Aorta (tissue), 5 donors: ENCODE data around the gene FAH. TPM values are rescaled to one million over a fixed set of nuclear protein-coding genes. Genes with fewer than 3 reads are reported as not detected.

ENCODE experiments used
- ATAC-seq: fragments of 200-7000 bp; cut with Tn5 transposase; one replicate; pipeline ENCODE4 v1.9.1; 2022; ENCODE audit warnings: moderate library complexity; ENCODE audit not compliant: low FRiP score
- DNase-seq, 2 donors: peaks; one replicate each; pipeline ENCODE4 v3.0.0-alpha.2; 2020
- H3K27ac ChIP-seq, 2 donors: one replicate each; pipeline ENCODE4 v1.5.1; 2013; ENCODE audit warnings: low read length in 2 of 2, mild to moderate bottlenecking in 2 of 2, moderate library complexity in 2 of 2, control low read depth in 1 of 2, inconsistent platforms in 1 of 2, low read depth in 1 of 2
- H3K27me3 ChIP-seq, 2 donors: one replicate each; pipeline ENCODE4 v1.6.1; 2013; ENCODE audit warnings: control low read depth in 1 of 2, low read length in 1 of 2, mild to moderate bottlenecking in 1 of 2, moderate library complexity in 1 of 2; ENCODE audit not compliant: insufficient read depth in 2 of 2, control insufficient read depth in 1 of 2
- H3K36me3 ChIP-seq, 2 donors: one replicate each; pipeline ENCODE4 v1.6.1; 2013; ENCODE audit warnings: control low read depth in 1 of 2, low read length in 1 of 2, mild to moderate bottlenecking in 1 of 2; ENCODE audit not compliant: insufficient read depth in 2 of 2, control insufficient read depth in 1 of 2
- H3K4me1 ChIP-seq, 2 donors: one replicate each; pipeline ENCODE4 v1.6.1; 2013; ENCODE audit warnings: low read length in 2 of 2, control low read depth in 1 of 2, mild to moderate bottlenecking in 1 of 2, moderate library complexity in 1 of 2; ENCODE audit not compliant: insufficient read depth in 2 of 2, control insufficient read depth in 1 of 2
- H3K4me3 ChIP-seq, 2 donors: one replicate each; pipeline ENCODE4 v1.5.1; 2013; ENCODE audit warnings: low read length in 2 of 2, control low read depth in 1 of 2, mild to moderate bottlenecking in 1 of 2
- H3K9me3 ChIP-seq: one replicate; pipeline ENCODE4 v1.6.1; 2013; ENCODE audit warnings: mild to moderate bottlenecking, low read length; ENCODE audit not compliant: control insufficient read depth
- WGBS, 2 donors: extraction: QIAGEN DNeasy Blood & Tissue Kit; methylation state at CpG; one replicate each; pipeline ENCODE4 v1.1.7; 2013; 5-methylcytosine and 5-hydroxymethylcytosine counted together
- intact Hi-C, 2 donors: fragments of 100-400 bp; cut with DNase I; formaldehyde crosslinking; loops; one replicate each; pipeline versions ENCODE4 v1.14.2 to v1.15.0; 2022
- polyA plus RNA-seq, 2 donors: library from polyadenylated mRNA; stranded (reverse); fragments of 200-250 nt; gene quantifications; one replicate each; pipeline ENCODE4 v1.2.3, GENCODE V29; 2013
- total RNA-seq, 2 donors: library from RNA; stranded (reverse); fragmentation: NEBNext Ultra II Directional; extraction: Animal tissue kit (Norgen Biotek cat#: 25700); gene quantifications; one replicate each; pipeline ENCODE4 v1.2.1, GENCODE V29; 2021
- donor health status: healthy with polysubstance abuse.
- donor health status: Bipolar disorder and iron deficiency.
- donor health status: DM: no; HTN: no; CAD: no.
- donor health status: DM: no; HTN: no; CAD: no.
- donor health status: DM: yes; HTN: yes; CAD: no.

The FAH gene
- total and polyA plus RNA-seq, 4 donors: 18.2 to 137 (median 20.6) TPM

DNA sequence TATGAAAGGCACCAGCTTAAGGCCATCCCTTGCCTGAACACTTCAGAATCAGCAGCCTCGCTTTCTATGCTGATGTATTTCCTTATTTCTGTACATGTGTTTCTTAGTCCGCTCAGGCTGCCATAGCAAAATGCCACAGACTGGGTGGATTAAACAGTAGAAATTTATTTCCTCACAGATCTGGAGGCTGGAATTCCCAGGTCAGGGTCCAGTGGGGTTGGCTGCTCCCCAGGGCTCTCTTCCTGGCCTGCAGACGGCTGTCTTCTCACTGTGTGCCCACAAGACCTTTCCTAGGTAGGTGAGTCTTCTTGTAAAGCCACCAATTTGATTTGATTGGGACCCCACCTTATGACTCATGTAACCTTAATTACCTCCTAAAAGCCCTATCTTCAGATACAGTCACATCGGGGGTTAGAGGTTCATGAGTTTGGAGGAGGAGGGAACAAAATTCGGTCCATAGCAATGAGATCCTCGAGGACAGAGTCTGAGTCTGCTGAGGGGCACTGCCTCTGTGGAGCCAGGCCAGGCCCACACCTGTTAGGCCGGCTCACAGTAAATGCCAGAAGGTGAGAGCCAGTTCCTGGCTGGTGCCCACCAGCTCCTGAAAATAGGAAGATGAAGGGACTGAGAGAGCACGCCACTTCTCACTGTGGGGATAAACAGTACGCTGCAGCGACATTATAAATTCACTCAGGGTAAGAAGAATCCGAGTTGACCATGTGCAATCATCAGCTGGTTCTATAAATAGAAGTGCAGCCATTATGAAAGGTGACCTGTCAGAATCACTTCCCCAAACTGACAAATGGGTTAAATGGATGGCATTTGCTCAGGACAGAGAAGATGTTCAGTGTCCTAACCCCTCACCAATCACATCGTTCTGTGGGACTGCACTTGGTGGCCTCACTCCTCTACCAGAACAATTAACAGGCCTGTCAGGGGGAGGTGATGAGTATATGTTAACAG, 58.1 kb downstream of the FAH start:
- H3K27me3 ChIP-seq: no peaks in the 10 kb centered on the region
- ATAC-seq (no peak), DNase-seq (no peak)
- no peaks in the 10 kb centered on the region for H3K4me1 ChIP-seq
- no peak overlapping the region for H3K4me3 ChIP-seq
- WGBS, 2 donors: 56 to 80% methylated on average over 12 of the region's 12 CpGs
- no peaks in the 10 kb centered on the region for H3K36me3 ChIP-seq
- H3K9me3 ChIP-seq: no peaks in the 10 kb centered on the region
- no peak overlapping the region for H3K27ac ChIP-seq
- intact Hi-C loops: no loop called here

DNA sequence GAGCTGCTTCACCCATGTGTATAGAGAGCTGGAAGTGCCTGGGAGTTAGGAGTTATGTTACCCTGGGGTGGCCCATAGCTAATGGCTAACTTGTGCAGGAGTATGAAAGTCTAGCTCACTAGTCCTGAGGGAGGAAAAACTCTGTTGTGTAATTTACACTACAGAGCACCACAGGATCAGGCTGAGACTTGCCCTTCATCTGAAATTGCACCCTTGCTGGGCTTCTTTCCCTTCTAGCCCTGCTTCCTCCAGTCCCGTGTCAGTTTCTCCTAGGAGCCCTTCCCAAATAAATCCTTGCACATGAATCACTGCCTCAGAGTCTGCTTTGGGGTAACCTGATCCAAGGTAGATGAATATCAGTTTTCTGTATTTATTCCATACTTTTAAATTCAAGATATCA, 59.2 kb downstream of the FAH start:
- Histone ChIP-seq H3K4me3 (no peak overlapping the region), H3K36me3 (no peaks in the 10 kb centered on the region), H3K27me3 (no peaks in the 10 kb centered on the region), H3K4me1 (no peaks in the 10 kb centered on the region), H3K27ac (no peak overlapping the region), H3K9me3 (no peaks in the 10 kb centered on the region)
- no peak for DNase-seq
- no peak for ATAC-seq
- 42 to 53% methylated on average over 1 of the region's 1 CpG for WGBS, 2 donors
- intact Hi-C loops: no loop called here

DNA sequence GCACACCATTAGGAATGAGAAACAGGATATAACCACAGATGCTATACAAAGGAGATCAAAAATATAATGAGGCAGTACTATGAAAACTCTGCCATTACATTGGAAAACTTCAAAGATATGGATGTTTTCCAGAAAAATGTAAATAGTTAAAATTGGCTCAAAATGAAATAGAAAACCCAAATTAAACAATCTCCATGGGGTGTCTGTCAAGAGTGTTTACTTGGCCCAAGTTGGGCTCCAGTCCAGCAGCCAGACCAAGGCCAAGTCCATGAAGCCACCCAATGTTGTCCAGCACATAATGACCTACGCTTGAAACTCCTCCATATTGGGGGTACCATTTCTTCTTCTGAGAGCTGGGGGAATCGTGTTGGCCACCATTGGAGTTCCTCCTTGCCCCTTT, 62.1 kb downstream of the FAH start:
- Histone ChIP-seq H3K4me3 (no peak overlapping the region), H3K27me3 (no peaks in the 10 kb centered on the region), H3K27ac (no peak overlapping the region), H3K36me3 (no peaks in the 10 kb centered on the region), H3K9me3 (no peaks in the 10 kb centered on the region), H3K4me1 (no peaks in the 10 kb centered on the region)
- DNase-seq: no peak
- ATAC-seq: no peak
- 85 to 96% methylated on average over 2 of the region's 2 CpGs for WGBS, 2 donors
- intact Hi-C loops: no loop called here

DNA sequence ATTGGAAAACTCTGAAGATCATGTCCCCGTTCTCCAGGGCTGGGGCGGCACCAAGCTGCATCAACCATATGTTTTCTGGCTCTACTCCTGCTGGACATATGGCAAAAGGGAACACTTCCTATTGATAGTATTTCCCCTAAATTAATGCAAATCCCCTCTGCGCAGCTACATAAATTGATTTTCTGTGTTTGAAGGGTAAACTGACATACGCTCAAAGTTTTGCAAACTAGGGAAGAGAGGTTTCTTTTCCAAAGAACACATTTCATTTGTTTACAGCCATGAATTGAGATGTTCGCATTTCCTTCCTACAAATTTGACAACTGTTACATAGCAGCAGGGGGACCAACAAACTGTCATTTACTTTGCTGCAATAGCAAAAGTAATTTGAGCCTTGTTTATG, 63.3 kb downstream of the FAH start:
- H3K4me1 ChIP-seq: no peaks in the 10 kb centered on the region
- 89 to 91% methylated on average over 5 of the region's 5 CpGs for WGBS, 2 donors
- H3K9me3 ChIP-seq: no peaks in the 10 kb centered on the region
- H3K4me3 ChIP-seq: no peak overlapping the region
- H3K27me3 ChIP-seq: no peaks in the 10 kb centered on the region
- no peak for ATAC-seq
- no peak overlapping the region for H3K27ac ChIP-seq
- H3K36me3 ChIP-seq: no peaks in the 10 kb centered on the region
- intact Hi-C loops: no loop called here
- no peak for DNase-seq

DNA sequence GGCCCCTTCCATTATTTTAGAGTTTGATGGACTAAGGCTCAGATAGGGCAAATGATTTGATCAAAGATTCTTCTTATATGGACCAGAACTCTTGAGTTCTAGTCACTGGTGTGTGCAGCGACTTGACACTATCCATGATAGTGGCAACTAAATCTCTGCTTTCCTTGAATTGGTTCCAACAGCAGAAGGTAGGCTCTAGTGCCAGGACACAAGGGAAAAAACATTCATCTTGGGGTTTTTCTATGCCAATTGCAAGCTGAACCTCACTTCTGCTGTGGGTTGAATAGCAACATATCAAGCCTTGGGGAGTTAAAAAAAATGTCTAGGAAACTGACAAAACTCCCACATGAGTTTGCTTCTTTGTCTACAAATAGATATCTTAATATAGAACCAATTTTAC, 64.1 kb downstream of the FAH start:
- H3K36me3 ChIP-seq: no peaks in the 10 kb centered on the region
- WGBS, 2 donors: 80 to 81% methylated on average over 1 of the region's 1 CpG
- H3K4me3 ChIP-seq: no peak overlapping the region
- DNase-seq (no peak), ATAC-seq (no peak)
- H3K27me3 ChIP-seq: no peaks in the 10 kb centered on the region
- intact Hi-C loops: no loop called here
- no peak overlapping the region for H3K27ac ChIP-seq
- H3K4me1 ChIP-seq: no peaks in the 10 kb centered on the region
- H3K9me3 ChIP-seq: no peaks in the 10 kb centered on the region

DNA sequence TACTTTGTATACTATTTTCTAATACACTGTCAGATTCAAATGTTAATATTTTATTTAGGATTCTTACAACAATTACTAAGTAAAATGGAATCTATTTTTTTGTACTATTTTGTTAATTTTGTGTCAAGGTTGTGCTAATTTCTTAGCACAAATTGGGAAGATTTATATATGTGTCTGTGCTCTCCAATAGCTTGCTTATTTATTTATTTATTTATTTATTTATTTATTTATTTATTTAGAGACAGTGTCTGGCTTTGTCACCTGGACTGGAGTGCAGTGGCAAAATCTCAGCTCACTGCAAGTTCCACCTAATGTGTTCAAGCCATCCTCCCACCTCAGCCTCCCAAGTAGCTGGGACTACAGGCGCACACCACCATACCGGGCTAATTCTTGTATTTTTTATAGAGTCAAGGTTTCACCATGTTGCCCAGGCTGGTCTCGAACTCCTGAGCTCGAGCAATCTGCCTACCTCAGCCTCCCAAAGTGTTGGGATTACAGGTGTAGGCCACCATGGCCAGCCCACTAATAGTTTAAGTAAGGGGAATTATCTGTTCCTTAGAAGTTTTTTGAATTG, 64.6 kb downstream of the FAH start:
- H3K4me1 ChIP-seq: no peaks in the 10 kb centered on the region
- intact Hi-C loops: no loop called here
- no peaks in the 10 kb centered on the region for H3K36me3 ChIP-seq
- no peak overlapping the region for H3K4me3 ChIP-seq
- ATAC-seq (no peak), DNase-seq (no peak)
- H3K9me3 ChIP-seq: no peaks in the 10 kb centered on the region
- 87 to 92% methylated on average over 4 of the region's 4 CpGs for WGBS, 2 donors
- no peaks in the 10 kb centered on the region for H3K27me3 ChIP-seq
- no peak overlapping the region for H3K27ac ChIP-seq

DNA sequence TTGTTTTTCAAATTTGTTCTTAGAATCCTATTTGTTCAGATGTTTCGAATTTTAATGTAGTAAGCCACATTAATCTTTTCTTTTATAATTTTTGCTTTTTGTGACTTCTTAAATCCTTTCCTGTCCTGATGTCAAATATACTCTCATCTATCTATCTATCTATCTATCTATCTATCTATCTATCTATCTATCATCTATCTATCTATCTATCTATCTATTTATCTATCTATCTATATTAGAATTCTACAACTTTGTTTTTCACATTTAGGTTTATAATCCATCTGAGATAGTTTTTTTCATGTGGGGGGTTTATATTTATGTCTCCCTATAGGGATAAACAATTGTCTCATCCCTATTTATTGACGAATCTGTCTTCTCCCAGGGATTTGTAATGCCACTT, 67.2 kb downstream of the FAH start:
- peaks cover 5% of the 10 kb centered on the region for H3K9me3 ChIP-seq
- ATAC-seq (no peak), DNase-seq (no peak)
- H3K27ac ChIP-seq: no peak overlapping the region
- WGBS, 2 donors: 90 to 95% methylated on average over 2 of the region's 2 CpGs
- H3K27me3 ChIP-seq: no peaks in the 10 kb centered on the region
- no peaks in the 10 kb centered on the region for H3K4me1 ChIP-seq
- H3K36me3 ChIP-seq: no peaks in the 10 kb centered on the region
- intact Hi-C loops: no loop called here
- H3K4me3 ChIP-seq: no peak overlapping the region

DNA sequence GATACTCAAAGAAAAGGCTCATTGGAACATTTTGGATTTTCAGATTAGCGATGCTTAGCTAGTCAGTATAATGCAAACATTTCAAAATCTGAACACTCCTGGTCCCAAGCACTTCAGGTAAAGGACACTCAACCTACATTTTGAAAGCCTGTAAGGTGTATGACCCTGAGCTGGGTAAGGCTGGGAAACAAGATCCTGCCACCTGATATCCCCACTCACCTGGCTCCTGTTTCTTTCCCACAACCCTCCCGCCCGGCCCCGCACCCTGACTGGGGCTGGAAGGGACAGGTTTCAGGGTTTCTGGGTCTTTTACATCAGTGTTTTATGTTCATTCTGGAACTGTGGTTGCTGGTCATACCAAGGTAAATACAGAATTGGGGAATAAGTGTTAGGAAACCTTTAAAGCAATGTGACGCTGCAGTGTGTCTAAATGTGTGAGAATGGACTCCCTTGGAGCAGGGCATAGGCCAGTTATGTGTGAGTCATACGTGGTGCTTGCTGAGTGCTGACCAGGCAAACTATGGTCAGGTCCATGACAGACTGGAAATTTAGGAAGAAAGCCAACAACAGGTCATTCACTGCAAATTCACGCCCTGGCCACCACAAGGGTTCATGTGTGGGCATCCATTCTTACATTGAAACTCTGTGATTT, 76.3 kb downstream of the FAH start:
- intact Hi-C loops: no loop called here
- ATAC-seq (no peak), DNase-seq (no peak)
- Histone ChIP-seq H3K4me1 (no peaks in the 10 kb centered on the region), H3K36me3 (no peaks in the 10 kb centered on the region), H3K27me3 (no peaks in the 10 kb centered on the region), H3K4me3 (no peak overlapping the region), H3K9me3 (peaks cover 5% of the 10 kb centered on the region), H3K27ac (no peak overlapping the region)
- WGBS, 2 donors: 79 to 81% methylated on average over 7 of the region's 7 CpGs
